ENCODE results near the gene ELMO3.

ELMO3 gene

GRCh38 chr16:67188798-67189197 lies 10.1 kb upstream of the ELMO3 start:
- TF ChIP-seq JUND (IDR thresholded peaks at IDR 0.05; ENCODE audit: low read depth) = no peak
- in situ Hi-C loops (cut with HindIII; ENCODE audit: low pct_unique_long_range_greater_than_20kb, low sequenced_read_pairs) = no loop called here
- no peak for DNase-seq (ENCODE audit: low read depth in 1 of 2, low spot score in 1 of 2)

- TF ChIP-seq JUND (IDR thresholded peaks at IDR 0.05; ENCODE audit: low read depth) = no peak
- DNase-seq (ENCODE audit: low read depth in 1 of 2, low spot score in 1 of 2) = no peak
- in situ Hi-C loops (cut with HindIII; ENCODE audit: low pct_unique_long_range_greater_than_20kb, low sequenced_read_pairs) = no loop called here
Observed at GRCh38 chr16:67190041-67190440, 8.9 kb upstream of the ELMO3 start, which contains the start of gene EXOC3L1. Gene EXOC3L1, minus strand, starts transcription at chr16:67190136. Its CDS starts 460 bp downstream, at chr16:67189676.

- no peak for DNase-seq (ENCODE audit: low read depth in 1 of 2, low spot score in 1 of 2)
- no peak for TF ChIP-seq JUND (IDR thresholded peaks at IDR 0.05; ENCODE audit: low read depth)
- in situ Hi-C loops (cut with HindIII; ENCODE audit: low pct_unique_long_range_greater_than_20kb, low sequenced_read_pairs) = no loop called here
Observed at GRCh38 chr16:67190448-67191399, 8.2 kb upstream of the ELMO3 start.

GRCh38 chr16:67191411-67191994 lies 7.4 kb upstream of the ELMO3 start:
- TF ChIP-seq JUND (IDR thresholded peaks at IDR 0.05; ENCODE audit: low read depth) = no peak
- in situ Hi-C loops (cut with HindIII; ENCODE audit: low pct_unique_long_range_greater_than_20kb, low sequenced_read_pairs) = no loop called here
- no peak for DNase-seq (ENCODE audit: low read depth in 1 of 2, low spot score in 1 of 2)

GRCh38 chr16:67191995-67192681 lies 6.8 kb upstream of the ELMO3 start, which contains the start of gene E2F4:
Gene E2F4, plus strand, starts transcription at chr16:67192155. Its CDS starts 73 bp downstream, at chr16:67192228.
- in situ Hi-C loops (cut with HindIII; ENCODE audit: low pct_unique_long_range_greater_than_20kb, low sequenced_read_pairs) = no loop called here
- DNase-seq (ENCODE audit: low read depth in 1 of 2, low spot score in 1 of 2) = peak; percentile 88 to 95
- TF ChIP-seq JUND (IDR thresholded peaks at IDR 0.05; ENCODE audit: low read depth) = no peak

GRCh38 chr16:67192781-67193361 lies 6.1 kb upstream of the ELMO3 start:
- no peak for DNase-seq (ENCODE audit: low read depth in 1 of 2, low spot score in 1 of 2)
- no peak for TF ChIP-seq JUND (IDR thresholded peaks at IDR 0.05; ENCODE audit: low read depth)
- in situ Hi-C loops (cut with HindIII; ENCODE audit: low pct_unique_long_range_greater_than_20kb, low sequenced_read_pairs) = no loop called here

GRCh38 chr16:67193536-67193935 lies 5.4 kb upstream of the ELMO3 start:
- no peak for TF ChIP-seq JUND (IDR thresholded peaks at IDR 0.05; ENCODE audit: low read depth)
- in situ Hi-C loops (cut with HindIII; ENCODE audit: low pct_unique_long_range_greater_than_20kb, low sequenced_read_pairs) = no loop called here
- no peak for DNase-seq (ENCODE audit: low read depth in 1 of 2, low spot score in 1 of 2)

GRCh38 chr16:67194260-67194659 lies 4.7 kb upstream of the ELMO3 start:
- DNase-seq (ENCODE audit: low read depth in 1 of 2, low spot score in 1 of 2) = no peak
- in situ Hi-C loops (cut with HindIII; ENCODE audit: low pct_unique_long_range_greater_than_20kb, low sequenced_read_pairs) = no loop called here
- TF ChIP-seq JUND (IDR thresholded peaks at IDR 0.05; ENCODE audit: low read depth) = no peak

GRCh38 chr16:67195676-67196075 lies 3.3 kb upstream of the ELMO3 start:
- no peak for DNase-seq (ENCODE audit: low read depth in 1 of 2, low spot score in 1 of 2)
- no peak for TF ChIP-seq JUND (IDR thresholded peaks at IDR 0.05; ENCODE audit: low read depth)
- in situ Hi-C loops (cut with HindIII; ENCODE audit: low pct_unique_long_range_greater_than_20kb, low sequenced_read_pairs) = no loop called here

GRCh38 chr16:67196881-67197280 lies 2.0 kb upstream of the ELMO3 start:
- in situ Hi-C loops (cut with HindIII; ENCODE audit: low pct_unique_long_range_greater_than_20kb, low sequenced_read_pairs) = no loop called here
- no peak for TF ChIP-seq JUND (IDR thresholded peaks at IDR 0.05; ENCODE audit: low read depth)
- no peak for DNase-seq (ENCODE audit: low read depth in 1 of 2, low spot score in 1 of 2)

- no peak for TF ChIP-seq JUND (IDR thresholded peaks at IDR 0.05; ENCODE audit: low read depth)
- in situ Hi-C loops (cut with HindIII; ENCODE audit: low pct_unique_long_range_greater_than_20kb, low sequenced_read_pairs) = no loop called here
- DNase-seq (ENCODE audit: low read depth in 1 of 2, low spot score in 1 of 2) = no peak
Observed at GRCh38 chr16:67197704-67198103, 1.2 kb upstream of the ELMO3 start.

GRCh38 chr16:67198238-67198734 lies 645 bp upstream of the ELMO3 start:
- no peak for TF ChIP-seq JUND (IDR thresholded peaks at IDR 0.05; ENCODE audit: low read depth)

More at GRCh38 chr16:67198238-67198734, 645 bp upstream of the ELMO3 start:
- peak; percentile 85 to 86 for DNase-seq (ENCODE audit: low read depth in 1 of 2, low spot score in 1 of 2)
- in situ Hi-C loops (cut with HindIII; ENCODE audit: low pct_unique_long_range_greater_than_20kb, low sequenced_read_pairs) = no loop called here
